K562 (cell line): ENCODE data around the gene NUP35. TPM values are rescaled to one million over a fixed set of nuclear protein-coding genes. Genes with fewer than 3 reads are reported as not detected.

Experiments used
- FOS ChIP-seq: IDR thresholded peaks from 3 replicates; pipeline ENCODE4 v1.6.1; 2011; ENCODE audit not compliant: insufficient read length; ENCODE audit errors: extremely low read depth
- GABPB2 ChIP-seq: fragments of 250-450 bp; sonication (Bioruptor Pico); conservative IDR thresholded peaks from 2 replicates; pipeline ENCODE4 v1.5.1; 2021; ENCODE audit warnings: mild to moderate bottlenecking
- LCOR ChIP-seq: sonication (generic); formaldehyde crosslinking; IDR thresholded peaks from 2 replicates; pipeline ENCODE4 v1.8.0; 2022; ENCODE audit warnings: mild to moderate bottlenecking, missing genetic modification reagents
- MBD2 ChIP-seq: sonication (generic); IDR thresholded peaks from 2 replicates; pipeline ENCODE4 v1.6.1; 2016; ENCODE audit warnings: low read depth, borderline replicate concordance
- MXI1 ChIP-seq: IDR thresholded peaks from 2 replicates; pipeline ENCODE4 v1.6.1; 2011; ENCODE audit warnings: low read depth, mild to moderate bottlenecking, improper control_type of control experiment, low read length
- NCOA6 ChIP-seq: fragments of 450-650 bp; IDR thresholded peaks from 2 replicates; pipeline ENCODE4 v1.6.1; 2017; ENCODE audit warnings: mild to moderate bottlenecking
- NFE2 ChIP-seq: IDR thresholded peaks from 2 replicates; pipeline ENCODE4 v1.6.1; 2014; ENCODE audit warnings: antibody characterized with exemption, low read depth
- PTBP1 ChIP-seq: fragments of 200-400 bp; formaldehyde crosslinking; IDR thresholded peaks from 2 replicates; pipeline ENCODE4 v1.6.1; 2017; ENCODE audit warnings: low read depth, low read length
- SP2 ChIP-seq: IDR thresholded peaks from 2 replicates; pipeline ENCODE4 v1.6.1; 2011; ENCODE audit warnings: mild to moderate bottlenecking, low read depth, low read length, moderate library complexity; ENCODE audit not compliant: poor library complexity, severe bottlenecking; ENCODE audit errors: extremely low read depth
- XRCC4 ChIP-seq: IDR thresholded peaks from one replicate; pipeline ENCODE4 v1.6.1; 2011; ENCODE audit not compliant: insufficient read depth, insufficient read length; ENCODE audit errors: extremely low read depth
- ZEB2 ChIP-seq: fragments of 450-650 bp; IDR thresholded peaks from 2 replicates; pipeline ENCODE4 v1.6.1; 2016
- polyA plus RNA-seq, 8 experiments: library from polyadenylated mRNA; depleted of rRNA in 4 of 8; stranded (reverse) in 5 of 8; unstranded in 3 of 8; fragments of >200 nt; fragmentation: Nextera tagmentation in 2 of 8; fragmentation: Illumina TruSeq in 1 of 8; extraction: Ambion mirVana in 2 of 8; extraction: Trizol in 1 of 8; gene quantifications; 2 replicates each; pipeline versions ENCODE4 v1.2.1 to v1.2.3, GENCODE V29; 2011 to 2014; ENCODE audit warnings: inconsistent platforms in 1 of 8, missing spikeins in 1 of 8
- total RNA-seq, 7 experiments: library from RNA; depleted of rRNA in 6 of 7; stranded (reverse); fragments of >200 nt in 6 of 7; fragmentation: Illumina TruSeq in 2 of 7; extraction: Trizol in 2 of 7; gene quantifications; 2 replicates each; pipeline versions ENCODE4 v1.2.1 to v1.2.3, GENCODE V29; 2011 to 2021; ENCODE audit warnings: low replicate concordance in 1 of 7
- TF ChIP-seq, protein P1 (sequence below): fragments of 200-800 bp; sonication (Bioruptor generic); IDR thresholded peaks from 2 replicates; pipeline ENCODE4 v1.6.1; 2016; ENCODE audit warnings: missing genetic modification characterization, missing compliant biosample characterization
- TF ChIP-seq, protein P2 (sequence below): fragments of 250-450 bp; sonication (Bioruptor Pico); IDR thresholded peaks from 2 replicates; pipeline ENCODE4 v1.4.0; 2020
- TF ChIP-seq, protein P3 (sequence below), 2 experiments: IDR thresholded peaks in 1 of 2; conservative IDR thresholded peaks in 1 of 2; 2 replicates each; pipeline ENCODE4 v1.6.1; 2016; ENCODE audit warnings: low read depth in 2 of 2, mild to moderate bottlenecking in 1 of 2, missing compliant biosample characterization in 1 of 2, missing genetic modification characterization in 1 of 2, moderate library complexity in 1 of 2

Gene NUP35
- total and polyA plus RNA-seq, 9 of the 15 experiments (the other 6 are each of a cell fraction or from before 2014, with no cell fraction given), result 24.5 to 78.2 (median 51.1) TPM

GRCh38 chr2:183078464-183079138 is 45.6 kb upstream of the NUP35 start, which contains the start of gene DUSP19 (continued):
- TF ChIP-seq, protein P1, sequence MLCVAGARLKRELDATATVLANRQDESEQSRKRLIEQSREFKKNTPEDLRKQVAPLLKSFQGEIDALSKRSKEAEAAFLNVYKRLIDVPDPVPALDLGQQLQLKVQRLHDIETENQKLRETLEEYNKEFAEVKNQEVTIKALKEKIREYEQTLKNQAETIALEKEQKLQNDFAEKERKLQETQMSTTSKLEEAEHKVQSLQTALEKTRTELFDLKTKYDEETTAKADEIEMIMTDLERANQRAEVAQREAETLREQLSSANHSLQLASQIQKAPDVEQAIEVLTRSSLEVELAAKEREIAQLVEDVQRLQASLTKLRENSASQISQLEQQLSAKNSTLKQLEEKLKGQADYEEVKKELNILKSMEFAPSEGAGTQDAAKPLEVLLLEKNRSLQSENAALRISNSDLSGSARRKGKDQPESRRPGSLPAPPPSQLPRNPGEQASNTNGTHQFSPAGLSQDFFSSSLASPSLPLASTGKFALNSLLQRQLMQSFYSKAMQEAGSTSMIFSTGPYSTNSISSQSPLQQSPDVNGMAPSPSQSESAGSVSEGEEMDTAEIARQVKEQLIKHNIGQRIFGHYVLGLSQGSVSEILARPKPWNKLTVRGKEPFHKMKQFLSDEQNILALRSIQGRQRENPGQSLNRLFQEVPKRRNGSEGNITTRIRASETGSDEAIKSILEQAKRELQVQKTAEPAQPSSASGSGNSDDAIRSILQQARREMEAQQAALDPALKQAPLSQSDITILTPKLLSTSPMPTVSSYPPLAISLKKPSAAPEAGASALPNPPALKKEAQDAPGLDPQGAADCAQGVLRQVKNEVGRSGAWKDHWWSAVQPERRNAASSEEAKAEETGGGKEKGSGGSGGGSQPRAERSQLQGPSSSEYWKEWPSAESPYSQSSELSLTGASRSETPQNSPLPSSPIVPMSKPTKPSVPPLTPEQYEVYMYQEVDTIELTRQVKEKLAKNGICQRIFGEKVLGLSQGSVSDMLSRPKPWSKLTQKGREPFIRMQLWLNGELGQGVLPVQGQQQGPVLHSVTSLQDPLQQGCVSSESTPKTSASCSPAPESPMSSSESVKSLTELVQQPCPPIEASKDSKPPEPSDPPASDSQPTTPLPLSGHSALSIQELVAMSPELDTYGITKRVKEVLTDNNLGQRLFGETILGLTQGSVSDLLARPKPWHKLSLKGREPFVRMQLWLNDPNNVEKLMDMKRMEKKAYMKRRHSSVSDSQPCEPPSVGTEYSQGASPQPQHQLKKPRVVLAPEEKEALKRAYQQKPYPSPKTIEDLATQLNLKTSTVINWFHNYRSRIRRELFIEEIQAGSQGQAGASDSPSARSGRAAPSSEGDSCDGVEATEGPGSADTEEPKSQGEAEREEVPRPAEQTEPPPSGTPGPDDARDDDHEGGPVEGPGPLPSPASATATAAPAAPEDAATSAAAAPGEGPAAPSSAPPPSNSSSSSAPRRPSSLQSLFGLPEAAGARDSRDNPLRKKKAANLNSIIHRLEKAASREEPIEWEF (CRISPR knock-in tag), result no peak
- TF ChIP-seq NFE2, result peak; percentile 47; the same call in 1 of the 2 replicates
- TF ChIP-seq, protein P2, sequence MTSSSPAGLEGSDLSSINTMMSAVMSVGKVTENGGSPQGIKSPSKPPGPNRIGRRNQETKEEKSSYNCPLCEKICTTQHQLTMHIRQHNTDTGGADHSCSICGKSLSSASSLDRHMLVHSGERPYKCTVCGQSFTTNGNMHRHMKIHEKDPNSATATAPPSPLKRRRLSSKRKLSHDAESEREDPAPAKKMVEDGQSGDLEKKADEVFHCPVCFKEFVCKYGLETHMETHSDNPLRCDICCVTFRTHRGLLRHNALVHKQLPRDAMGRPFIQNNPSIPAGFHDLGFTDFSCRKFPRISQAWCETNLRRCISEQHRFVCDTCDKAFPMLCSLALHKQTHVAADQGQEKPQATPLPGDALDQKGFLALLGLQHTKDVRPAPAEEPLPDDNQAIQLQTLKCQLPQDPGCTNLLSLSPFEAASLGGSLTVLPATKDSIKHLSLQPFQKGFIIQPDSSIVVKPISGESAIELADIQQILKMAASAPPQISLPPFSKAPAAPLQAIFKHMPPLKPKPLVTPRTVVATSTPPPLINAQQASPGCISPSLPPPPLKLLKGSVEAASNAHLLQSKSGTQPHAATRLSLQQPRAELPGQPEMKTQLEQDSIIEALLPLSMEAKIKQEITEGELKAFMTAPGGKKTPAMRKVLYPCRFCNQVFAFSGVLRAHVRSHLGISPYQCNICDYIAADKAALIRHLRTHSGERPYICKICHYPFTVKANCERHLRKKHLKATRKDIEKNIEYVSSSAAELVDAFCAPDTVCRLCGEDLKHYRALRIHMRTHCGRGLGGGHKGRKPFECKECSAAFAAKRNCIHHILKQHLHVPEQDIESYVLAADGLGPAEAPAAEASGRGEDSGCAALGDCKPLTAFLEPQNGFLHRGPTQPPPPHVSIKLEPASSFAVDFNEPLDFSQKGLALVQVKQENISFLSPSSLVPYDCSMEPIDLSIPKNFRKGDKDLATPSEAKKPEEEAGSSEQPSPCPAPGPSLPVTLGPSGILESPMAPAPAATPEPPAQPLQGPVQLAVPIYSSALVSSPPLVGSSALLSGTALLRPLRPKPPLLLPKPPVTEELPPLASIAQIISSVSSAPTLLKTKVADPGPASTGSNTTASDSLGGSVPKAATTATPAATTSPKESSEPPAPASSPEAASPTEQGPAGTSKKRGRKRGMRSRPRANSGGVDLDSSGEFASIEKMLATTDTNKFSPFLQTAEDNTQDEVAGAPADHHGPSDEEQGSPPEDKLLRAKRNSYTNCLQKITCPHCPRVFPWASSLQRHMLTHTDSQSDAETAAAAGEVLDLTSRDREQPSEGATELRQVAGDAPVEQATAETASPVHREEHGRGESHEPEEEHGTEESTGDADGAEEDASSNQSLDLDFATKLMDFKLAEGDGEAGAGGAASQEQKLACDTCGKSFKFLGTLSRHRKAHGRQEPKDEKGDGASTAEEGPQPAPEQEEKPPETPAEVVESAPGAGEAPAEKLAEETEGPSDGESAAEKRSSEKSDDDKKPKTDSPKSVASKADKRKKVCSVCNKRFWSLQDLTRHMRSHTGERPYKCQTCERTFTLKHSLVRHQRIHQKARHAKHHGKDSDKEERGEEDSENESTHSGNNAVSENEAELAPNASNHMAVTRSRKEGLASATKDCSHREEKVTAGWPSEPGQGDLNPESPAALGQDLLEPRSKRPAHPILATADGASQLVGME (CRISPR knock-in tag), result no peak
- no peak for TF ChIP-seq XRCC4
- no peak for TF ChIP-seq MXI1
- TF ChIP-seq FOS, result peak; percentile 82
- peak; percentile 88 for TF ChIP-seq MBD2
- TF ChIP-seq NCOA6, result no peak; the same call in 1 of the 2 replicates
- TF ChIP-seq GABPB2 (CRISPR knock-in tag), result no peak
- TF ChIP-seq LCOR (CRISPR knock-in tag), result peak; percentile 93
- TF ChIP-seq ZEB2, result peak; percentile 97
- TF ChIP-seq PTBP1, result no peak
- TF ChIP-seq SP2, result no peak
- TF ChIP-seq, protein P3, sequence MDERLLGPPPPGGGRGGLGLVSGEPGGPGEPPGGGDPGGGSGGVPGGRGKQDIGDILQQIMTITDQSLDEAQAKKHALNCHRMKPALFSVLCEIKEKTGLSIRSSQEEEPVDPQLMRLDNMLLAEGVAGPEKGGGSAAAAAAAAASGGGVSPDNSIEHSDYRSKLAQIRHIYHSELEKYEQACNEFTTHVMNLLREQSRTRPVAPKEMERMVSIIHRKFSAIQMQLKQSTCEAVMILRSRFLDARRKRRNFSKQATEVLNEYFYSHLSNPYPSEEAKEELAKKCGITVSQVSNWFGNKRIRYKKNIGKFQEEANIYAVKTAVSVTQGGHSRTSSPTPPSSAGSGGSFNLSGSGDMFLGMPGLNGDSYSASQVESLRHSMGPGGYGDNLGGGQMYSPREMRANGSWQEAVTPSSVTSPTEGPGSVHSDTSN (CRISPR knock-in tag; IDR thresholded peaks at IDR 0.05; ENCODE audit: low read depth), result no peak
- TF ChIP-seq, protein P3 (tag; conservative IDR thresholded peaks at IDR 0.05; ENCODE audit: low read depth), result 0 out of 2 replicates have a peak, but pooled peaks have one; percentile 23
